K562 treated with DMSO at 1 percent for 4 hours (cell line): ENCODE data around the gene CCN5. TPM values are rescaled to one million over a fixed set of nuclear protein-coding genes. Genes with fewer than 3 reads are reported as not detected.

Experiments used
- total RNA-seq: library from RNA; unstranded; fragments of 300-600 nt; gene quantifications from 2 replicates; pipeline ENCODE4 v1.2.3, GENCODE V29; 2022; ENCODE audit not compliant: insufficient read depth

CCN5 gene
- not detected in 2 replicates for total RNA-seq

GRCh38 chr20:44714701-44715498 is at the start of gene CCN5:
Gene CCN5 (plus strand): TSS chr20:44715369. CDS start chr20:44715391, 22 bp downstream.

GRCh38 chr20:44745598-44746366 is 30.6 kb downstream of the CCN5 start, which contains the start of gene KCNK15:
Gene KCNK15 (plus strand): TSS chr20:44745865. CDS start chr20:44745911, 46 bp downstream.

Other genes with a start within 250 kb of the CCN5 start
- gene TTPAL, start 239.5 kb upstream of the CCN5 start, total RNA-seq: 1.3 and 4.1 TPM in 2 replicates
- 40.5 and 50.9 TPM in 2 replicates for gene SERINC3, start 193.3 kb upstream of the CCN5 start, total RNA-seq
- gene PKIG, start 132.8 kb upstream of the CCN5 start, total RNA-seq: 4.5 and 6.1 TPM in 2 replicates
- 2.7 and 2.8 TPM in 2 replicates for gene ADA, start 63.7 kb upstream of the CCN5 start, total RNA-seq
- 0.23 and 1.3 TPM in 2 replicates for gene KCNK15, start 30.5 kb downstream of the CCN5 start, total RNA-seq
- not detected in 2 replicates for gene RIMS4, start 95.2 kb downstream of the CCN5 start, total RNA-seq
- 83.3 and 93.2 TPM in 2 replicates for gene YWHAB, start 170.3 kb downstream of the CCN5 start, total RNA-seq
- 39.7 and 48.7 TPM in 2 replicates for gene PABPC1L, start 194.7 kb downstream of the CCN5 start, total RNA-seq
- gene TOMM34, start 245.0 kb downstream of the CCN5 start, total RNA-seq: 35.3 and 36.9 TPM in 2 replicates